ENCODE results near the gene LHX5. TPM values are rescaled to one million over a fixed set of nuclear protein-coding genes. Genes with fewer than 3 reads are reported as not detected.

Gene LHX5
- total and polyA plus RNA-seq, 4 donors = not detected

DNA sequence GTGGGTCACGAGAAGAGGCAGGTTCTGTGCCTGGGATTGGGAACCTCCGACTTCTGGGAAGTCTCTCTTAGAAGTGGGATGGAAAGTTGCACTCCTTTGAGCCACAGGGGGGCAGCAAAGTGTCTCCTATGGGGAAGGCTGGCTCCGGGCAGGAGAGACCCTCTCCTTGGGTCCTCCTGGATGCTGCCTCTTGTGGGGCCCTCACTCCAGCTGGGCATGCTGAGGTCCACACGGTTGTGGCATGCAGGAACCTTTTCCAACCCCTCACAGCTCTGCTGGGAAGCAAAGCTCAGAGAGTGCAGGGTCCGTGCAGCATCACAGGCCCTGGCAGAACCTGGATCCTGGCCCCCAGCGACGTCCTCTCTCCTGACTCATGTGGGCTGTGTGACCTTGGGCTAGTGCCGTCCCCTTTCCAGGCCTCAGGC, 32.1 kb downstream of the LHX5 start:
- no peak overlapping the region for H3K4me3 ChIP-seq (ENCODE audit: low read depth in 1 of 3, low read length in 3 of 3)
- DNase-seq (ENCODE audit: low spot score) = peak; percentile 55
- H3K4me1 ChIP-seq (ENCODE audit: control insufficient read depth in 4 of 4, insufficient read depth in 4 of 4, low read length in 3 of 4) = no peaks in the 10 kb centered on the region
- whole genome bisulfite sequencing = 31% methylated on average over 8 of the region's 8 CpGs
- no peak overlapping the region for H3K9ac ChIP-seq (ENCODE audit: low read depth in 1 of 2, low read length in 2 of 2)
- H3K27ac ChIP-seq (ENCODE audit: low read depth in 1 of 2, low read length in 2 of 2) = no peak overlapping the region
- TF ChIP-seq NR2F2 (IDR thresholded peaks at IDR 0.05) (no peak), RAD21 (IDR thresholded peaks at IDR 0.05) (peak; percentile 46 to 73), RXRA (IDR thresholded peaks at IDR 0.05) (no peak)
- TF ChIP-seq, protein P1, sequence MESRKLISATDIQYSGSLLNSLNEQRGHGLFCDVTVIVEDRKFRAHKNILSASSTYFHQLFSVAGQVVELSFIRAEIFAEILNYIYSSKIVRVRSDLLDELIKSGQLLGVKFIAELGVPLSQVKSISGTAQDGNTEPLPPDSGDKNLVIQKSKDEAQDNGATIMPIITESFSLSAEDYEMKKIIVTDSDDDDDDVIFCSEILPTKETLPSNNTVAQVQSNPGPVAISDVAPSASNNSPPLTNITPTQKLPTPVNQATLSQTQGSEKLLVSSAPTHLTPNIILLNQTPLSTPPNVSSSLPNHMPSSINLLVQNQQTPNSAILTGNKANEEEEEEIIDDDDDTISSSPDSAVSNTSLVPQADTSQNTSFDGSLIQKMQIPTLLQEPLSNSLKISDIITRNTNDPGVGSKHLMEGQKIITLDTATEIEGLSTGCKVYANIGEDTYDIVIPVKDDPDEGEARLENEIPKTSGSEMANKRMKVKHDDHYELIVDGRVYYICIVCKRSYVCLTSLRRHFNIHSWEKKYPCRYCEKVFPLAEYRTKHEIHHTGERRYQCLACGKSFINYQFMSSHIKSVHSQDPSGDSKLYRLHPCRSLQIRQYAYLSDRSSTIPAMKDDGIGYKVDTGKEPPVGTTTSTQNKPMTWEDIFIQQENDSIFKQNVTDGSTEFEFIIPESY (IDR thresholded peaks at IDR 0.05) = no peak
- TF ChIP-seq, protein P2, sequence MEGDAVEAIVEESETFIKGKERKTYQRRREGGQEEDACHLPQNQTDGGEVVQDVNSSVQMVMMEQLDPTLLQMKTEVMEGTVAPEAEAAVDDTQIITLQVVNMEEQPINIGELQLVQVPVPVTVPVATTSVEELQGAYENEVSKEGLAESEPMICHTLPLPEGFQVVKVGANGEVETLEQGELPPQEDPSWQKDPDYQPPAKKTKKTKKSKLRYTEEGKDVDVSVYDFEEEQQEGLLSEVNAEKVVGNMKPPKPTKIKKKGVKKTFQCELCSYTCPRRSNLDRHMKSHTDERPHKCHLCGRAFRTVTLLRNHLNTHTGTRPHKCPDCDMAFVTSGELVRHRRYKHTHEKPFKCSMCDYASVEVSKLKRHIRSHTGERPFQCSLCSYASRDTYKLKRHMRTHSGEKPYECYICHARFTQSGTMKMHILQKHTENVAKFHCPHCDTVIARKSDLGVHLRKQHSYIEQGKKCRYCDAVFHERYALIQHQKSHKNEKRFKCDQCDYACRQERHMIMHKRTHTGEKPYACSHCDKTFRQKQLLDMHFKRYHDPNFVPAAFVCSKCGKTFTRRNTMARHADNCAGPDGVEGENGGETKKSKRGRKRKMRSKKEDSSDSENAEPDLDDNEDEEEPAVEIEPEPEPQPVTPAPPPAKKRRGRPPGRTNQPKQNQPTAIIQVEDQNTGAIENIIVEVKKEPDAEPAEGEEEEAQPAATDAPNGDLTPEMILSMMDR (IDR thresholded peaks at IDR 0.05; ENCODE audit: low read depth, low read length, missing input control) = peak; percentile 46
- H3K36me3 ChIP-seq (ENCODE audit: control insufficient read depth in 4 of 4, insufficient read depth in 3 of 4, low read depth in 1 of 4, low read length in 3 of 4) = peaks cover 0 to 8% (median 1%) of the 10 kb centered on the region in 4 donors
- H3K27me3 ChIP-seq (ENCODE audit: control insufficient read depth in 4 of 4, insufficient read depth in 4 of 4, low read length in 3 of 4) = no peaks in the 10 kb centered on the region
- no peaks in the 10 kb centered on the region for H3K9me3 ChIP-seq (ENCODE audit: control insufficient read depth in 4 of 4, low read length in 3 of 4)

DNA sequence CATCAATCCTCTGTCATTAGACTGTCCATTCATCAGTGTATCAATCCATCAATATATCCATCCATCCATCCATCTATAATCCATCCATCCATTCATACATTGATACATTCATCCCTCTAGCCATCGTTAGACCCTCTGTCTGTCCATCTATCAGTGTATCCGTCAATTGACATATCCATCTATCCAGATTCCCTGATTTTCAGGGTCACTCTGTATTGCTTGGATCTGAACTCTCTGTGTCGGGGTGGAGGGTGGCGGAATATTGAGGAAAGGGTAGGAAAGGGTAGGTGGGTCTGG, 32.4 kb downstream of the LHX5 start:
- Histone ChIP-seq H3K27ac (ENCODE audit: low read depth in 1 of 2, low read length in 2 of 2) (no peak overlapping the region), H3K36me3 (ENCODE audit: control insufficient read depth in 4 of 4, insufficient read depth in 3 of 4, low read depth in 1 of 4, low read length in 3 of 4) (peaks cover 0 to 8% (median 1%) of the 10 kb centered on the region in 4 donors), H3K27me3 (ENCODE audit: control insufficient read depth in 4 of 4, insufficient read depth in 4 of 4, low read length in 3 of 4) (no peaks in the 10 kb centered on the region), H3K9ac (ENCODE audit: low read depth in 1 of 2, low read length in 2 of 2) (no peak overlapping the region), H3K4me1 (ENCODE audit: control insufficient read depth in 4 of 4, insufficient read depth in 4 of 4, low read length in 3 of 4) (no peaks in the 10 kb centered on the region), H3K4me3 (ENCODE audit: low read depth in 1 of 3, low read length in 3 of 3) (no peak overlapping the region), H3K9me3 (ENCODE audit: control insufficient read depth in 4 of 4, low read length in 3 of 4) (no peaks in the 10 kb centered on the region)
- 51% methylated on average over 4 of the region's 4 CpGs for WGBS
- no peak for DNase-seq (ENCODE audit: low spot score)
- TF ChIP-seq, protein P2 (IDR thresholded peaks at IDR 0.05; ENCODE audit: low read depth, low read length, missing input control) = no peak
- TF ChIP-seq YY1 (IDR thresholded peaks at IDR 0.05) (no peak), HNF4A (conservative IDR thresholded peaks at IDR 0.05) (no peak), SP1 (IDR thresholded peaks at IDR 0.05) (no peak), HNF4G (IDR thresholded peaks at IDR 0.05) (no peak), EGR1 (IDR thresholded peaks at IDR 0.05; ENCODE audit: low read depth in 2 of 2) (no peak), FOXA1 (IDR thresholded peaks at IDR 0.05) (no peak), JUND (IDR thresholded peaks at IDR 0.05) (no peak), TAF1 (conservative IDR thresholded peaks at IDR 0.05) (no peak), RXRA (IDR thresholded peaks at IDR 0.05) (no peak), RAD21 (IDR thresholded peaks at IDR 0.05) (no peak), NR2F2 (IDR thresholded peaks at IDR 0.05) (no peak), FOXA2 (IDR thresholded peaks at IDR 0.05) (no peak), GABPA (IDR thresholded peaks at IDR 0.05 in 1 of 2, conservative IDR thresholded peaks at IDR 0.05 in 1 of 2) (no peak)
- TF ChIP-seq, protein P3, sequence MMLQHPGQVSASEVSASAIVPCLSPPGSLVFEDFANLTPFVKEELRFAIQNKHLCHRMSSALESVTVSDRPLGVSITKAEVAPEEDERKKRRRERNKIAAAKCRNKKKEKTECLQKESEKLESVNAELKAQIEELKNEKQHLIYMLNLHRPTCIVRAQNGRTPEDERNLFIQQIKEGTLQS (IDR thresholded peaks at IDR 0.05) = no peak
- TF ChIP-seq, protein P4, sequence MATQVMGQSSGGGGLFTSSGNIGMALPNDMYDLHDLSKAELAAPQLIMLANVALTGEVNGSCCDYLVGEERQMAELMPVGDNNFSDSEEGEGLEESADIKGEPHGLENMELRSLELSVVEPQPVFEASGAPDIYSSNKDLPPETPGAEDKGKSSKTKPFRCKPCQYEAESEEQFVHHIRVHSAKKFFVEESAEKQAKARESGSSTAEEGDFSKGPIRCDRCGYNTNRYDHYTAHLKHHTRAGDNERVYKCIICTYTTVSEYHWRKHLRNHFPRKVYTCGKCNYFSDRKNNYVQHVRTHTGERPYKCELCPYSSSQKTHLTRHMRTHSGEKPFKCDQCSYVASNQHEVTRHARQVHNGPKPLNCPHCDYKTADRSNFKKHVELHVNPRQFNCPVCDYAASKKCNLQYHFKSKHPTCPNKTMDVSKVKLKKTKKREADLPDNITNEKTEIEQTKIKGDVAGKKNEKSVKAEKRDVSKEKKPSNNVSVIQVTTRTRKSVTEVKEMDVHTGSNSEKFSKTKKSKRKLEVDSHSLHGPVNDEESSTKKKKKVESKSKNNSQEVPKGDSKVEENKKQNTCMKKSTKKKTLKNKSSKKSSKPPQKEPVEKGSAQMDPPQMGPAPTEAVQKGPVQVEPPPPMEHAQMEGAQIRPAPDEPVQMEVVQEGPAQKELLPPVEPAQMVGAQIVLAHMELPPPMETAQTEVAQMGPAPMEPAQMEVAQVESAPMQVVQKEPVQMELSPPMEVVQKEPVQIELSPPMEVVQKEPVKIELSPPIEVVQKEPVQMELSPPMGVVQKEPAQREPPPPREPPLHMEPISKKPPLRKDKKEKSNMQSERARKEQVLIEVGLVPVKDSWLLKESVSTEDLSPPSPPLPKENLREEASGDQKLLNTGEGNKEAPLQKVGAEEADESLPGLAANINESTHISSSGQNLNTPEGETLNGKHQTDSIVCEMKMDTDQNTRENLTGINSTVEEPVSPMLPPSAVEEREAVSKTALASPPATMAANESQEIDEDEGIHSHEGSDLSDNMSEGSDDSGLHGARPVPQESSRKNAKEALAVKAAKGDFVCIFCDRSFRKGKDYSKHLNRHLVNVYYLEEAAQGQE (IDR thresholded peaks at IDR 0.05) = no peak
- TF ChIP-seq, protein P5, sequence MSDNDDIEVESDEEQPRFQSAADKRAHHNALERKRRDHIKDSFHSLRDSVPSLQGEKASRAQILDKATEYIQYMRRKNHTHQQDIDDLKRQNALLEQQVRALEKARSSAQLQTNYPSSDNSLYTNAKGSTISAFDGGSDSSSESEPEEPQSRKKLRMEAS (IDR thresholded peaks at IDR 0.05) = no peak
- TF ChIP-seq, protein P1 (IDR thresholded peaks at IDR 0.05) = no peak
